NT2/D1 (cell line): Measurements from ENCODE around the gene MRFAP1L1.

Experiments used
- YY1 ChIP-seq: IDR thresholded peaks from 2 replicates; pipeline ENCODE4 v1.6.1; 2011; ENCODE audit not compliant: insufficient read length, insufficient read depth
- ZNF274 ChIP-seq: IDR thresholded peaks from 2 replicates; pipeline ENCODE4 v1.6.1; 2011; ENCODE audit warnings: mild to moderate bottlenecking, low read depth, low read length

DNA sequence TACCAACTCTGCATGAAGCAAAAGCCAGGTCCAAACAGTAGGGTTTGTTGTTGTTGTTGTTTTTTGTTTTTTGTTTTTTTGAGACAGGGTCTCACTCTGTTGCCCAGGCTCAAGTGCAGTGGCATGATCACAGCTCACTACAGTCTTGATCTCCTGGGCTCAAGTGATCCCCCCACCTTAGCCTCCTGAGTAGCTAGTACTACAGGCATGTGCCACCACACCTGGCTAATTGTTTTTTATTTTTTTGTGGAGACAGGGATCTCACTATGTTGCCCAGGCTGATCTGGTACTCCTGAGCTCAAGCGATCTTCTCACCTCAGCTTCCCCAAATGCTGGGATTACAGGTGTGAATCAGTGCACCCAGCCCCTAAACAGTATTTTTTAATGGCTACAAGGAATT, 9.8 kb downstream of the MRFAP1L1 start:
- TF ChIP-seq YY1 (no peak), ZNF274 (no peak)
